AG08396 (cell line): Measurements from ENCODE around the gene TEX264.
"Not testable (repeated sequence)": the region's sequence is repeated elsewhere in the genome, so short reads cannot be mapped to it uniquely, and the experiment has no call there.

Experiments
- DNase-seq: peaks from one replicate; pipeline ENCODE4 v3.0.0; 2012; ENCODE audit warnings: low spot score, mixed read lengths

Gene TEX264

GRCh38 chr3:51670823-51671733, at the start of gene TEX264:
TEX264 (plus strand) TSS chr3:51671252; CDS start chr3:51674305, 3,053 bp downstream.
- peak; percentile 99 for DNase-seq

GRCh38 chr3:51622413-51622812, 48.6 kb upstream of the TEX264 start:
- DNase-seq, result peak; percentile 25

GRCh38 chr3:51622868-51623267, 48.2 kb upstream of the TEX264 start:
- DNase-seq, result no peak

- DNase-seq, result no peak
Observed at GRCh38 chr3:51630513-51630912, 40.5 kb upstream of the TEX264 start.

- no peak for DNase-seq
Observed at GRCh38 chr3:51637144-51637940, 33.7 kb upstream of the TEX264 start.

GRCh38 chr3:51637941-51638471, 33.0 kb upstream of the TEX264 start:
- peak; percentile 70 for DNase-seq

DNA sequence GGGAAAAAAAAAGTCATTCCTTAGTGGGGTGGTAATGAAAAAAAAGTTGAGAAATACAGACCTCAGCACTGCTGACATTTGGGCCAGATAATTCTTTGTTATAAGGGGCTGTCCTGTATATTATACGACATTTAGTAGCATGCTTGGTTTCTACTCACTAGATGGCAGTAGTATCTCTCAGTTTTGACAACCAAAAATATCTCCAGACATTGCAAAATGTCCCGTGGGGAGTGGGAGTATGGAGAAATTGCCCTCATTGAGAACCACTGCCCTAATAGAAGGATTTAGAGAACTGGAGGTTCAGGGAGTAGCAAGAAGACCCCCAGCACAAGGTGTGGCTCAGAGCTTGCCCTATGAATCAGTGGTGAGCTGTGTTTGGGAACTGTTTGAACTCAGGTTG, 28.6 kb upstream of the TEX264 start:
- DNase-seq, result no peak

GRCh38 chr3:51646091-51646490, 25.0 kb upstream of the TEX264 start:
- DNase-seq, result no peak

DNA sequence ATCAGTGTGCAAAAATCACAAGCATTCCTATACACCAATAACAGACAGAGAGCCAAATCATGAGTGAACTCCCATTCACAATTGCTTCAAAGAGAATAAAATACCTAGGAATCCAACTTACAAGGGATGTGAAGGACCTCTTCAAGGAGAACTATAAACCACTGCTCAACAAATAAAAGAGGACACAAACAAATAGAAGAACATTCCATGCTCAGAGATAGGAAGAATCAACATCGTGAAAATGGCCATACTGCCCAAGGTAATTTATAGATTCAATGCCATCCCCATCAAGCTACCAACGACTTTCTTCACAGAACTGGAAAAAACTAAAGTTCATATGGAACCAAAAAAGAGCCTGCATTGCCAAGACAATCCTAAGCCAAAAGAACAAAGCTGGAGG, 18.9 kb upstream of the TEX264 start:
- not testable (repeated sequence) for DNase-seq

DNA sequence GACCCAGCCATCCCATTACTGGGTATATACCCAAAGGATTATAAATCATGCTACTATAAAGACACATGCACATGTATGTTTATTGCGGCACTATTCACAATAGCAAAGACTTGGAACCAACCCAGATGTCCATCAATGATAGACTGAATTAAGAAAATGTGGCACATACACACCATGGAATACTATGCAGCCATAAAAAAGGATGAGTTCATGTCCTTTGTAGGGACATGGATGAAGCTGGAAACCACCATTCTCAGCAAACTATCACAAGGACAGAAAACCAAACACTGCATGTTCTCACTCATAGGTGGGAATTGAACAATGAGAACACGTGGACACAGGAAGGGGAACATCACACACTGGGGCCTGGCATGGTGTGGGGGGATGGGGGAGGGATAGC, 17.6 kb upstream of the TEX264 start:
- not testable (repeated sequence) for DNase-seq

- DNase-seq, result no peak
Observed at GRCh38 chr3:51657234-51657633, 13.8 kb upstream of the TEX264 start.

DNA sequence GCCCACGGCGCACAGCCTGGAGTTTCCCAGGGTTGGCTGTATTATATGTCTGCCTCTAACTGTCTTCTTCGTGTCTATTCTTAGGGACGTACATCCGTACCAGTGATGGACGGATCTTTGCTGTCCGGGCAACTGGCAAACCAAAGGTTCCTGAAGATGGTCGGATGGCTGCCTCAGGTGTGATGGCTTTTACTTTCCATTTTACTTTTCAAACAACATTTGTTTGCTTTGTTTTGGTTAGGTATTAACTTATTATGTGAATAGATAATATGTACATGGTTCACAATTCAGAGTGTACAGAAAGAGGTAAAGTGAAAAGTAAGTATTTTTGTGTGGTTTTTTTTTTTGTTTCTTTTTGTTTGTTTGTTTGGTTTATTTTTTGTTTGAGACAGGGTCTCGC, 11.1 kb upstream of the TEX264 start:
- no peak for DNase-seq

DNA sequence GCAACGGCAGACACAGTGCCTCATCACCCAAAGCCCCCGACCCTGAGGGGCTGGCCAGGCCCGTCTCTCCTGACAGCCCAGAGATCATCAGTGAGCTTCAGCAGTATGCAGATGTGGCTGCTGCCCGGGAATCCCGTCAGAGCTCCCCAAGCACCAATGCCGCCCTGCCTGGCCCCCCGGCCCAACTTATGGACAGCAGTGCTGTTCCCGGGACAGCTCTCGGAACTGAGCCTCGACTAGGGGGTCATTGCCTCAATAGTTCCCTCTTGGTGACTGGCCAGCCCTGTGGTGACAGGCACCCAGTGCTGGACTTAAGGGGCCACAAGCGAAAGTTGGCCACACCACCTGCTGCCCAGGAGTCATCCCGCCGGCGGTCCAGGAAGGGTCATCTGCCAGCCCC, 8.6 kb upstream of the TEX264 start:
- DNase-seq, result no peak

GRCh38 chr3:51668756-51669155, 2.3 kb upstream of the TEX264 start:
- peak; percentile 72 for DNase-seq

GRCh38 chr3:51669241-51670052, 1.6 kb upstream of the TEX264 start:
- DNase-seq, result peak; percentile 85

GRCh38 chr3:51670053-51670822, 814 bp upstream of the TEX264 start:
- DNase-seq, result no peak

GRCh38 chr3:51671734-51672475, 853 bp downstream of the TEX264 start:
- peak; percentile 80 for DNase-seq

GRCh38 chr3:51673181-51673801, 2.2 kb downstream of the TEX264 start:
- DNase-seq, result no peak

DNA sequence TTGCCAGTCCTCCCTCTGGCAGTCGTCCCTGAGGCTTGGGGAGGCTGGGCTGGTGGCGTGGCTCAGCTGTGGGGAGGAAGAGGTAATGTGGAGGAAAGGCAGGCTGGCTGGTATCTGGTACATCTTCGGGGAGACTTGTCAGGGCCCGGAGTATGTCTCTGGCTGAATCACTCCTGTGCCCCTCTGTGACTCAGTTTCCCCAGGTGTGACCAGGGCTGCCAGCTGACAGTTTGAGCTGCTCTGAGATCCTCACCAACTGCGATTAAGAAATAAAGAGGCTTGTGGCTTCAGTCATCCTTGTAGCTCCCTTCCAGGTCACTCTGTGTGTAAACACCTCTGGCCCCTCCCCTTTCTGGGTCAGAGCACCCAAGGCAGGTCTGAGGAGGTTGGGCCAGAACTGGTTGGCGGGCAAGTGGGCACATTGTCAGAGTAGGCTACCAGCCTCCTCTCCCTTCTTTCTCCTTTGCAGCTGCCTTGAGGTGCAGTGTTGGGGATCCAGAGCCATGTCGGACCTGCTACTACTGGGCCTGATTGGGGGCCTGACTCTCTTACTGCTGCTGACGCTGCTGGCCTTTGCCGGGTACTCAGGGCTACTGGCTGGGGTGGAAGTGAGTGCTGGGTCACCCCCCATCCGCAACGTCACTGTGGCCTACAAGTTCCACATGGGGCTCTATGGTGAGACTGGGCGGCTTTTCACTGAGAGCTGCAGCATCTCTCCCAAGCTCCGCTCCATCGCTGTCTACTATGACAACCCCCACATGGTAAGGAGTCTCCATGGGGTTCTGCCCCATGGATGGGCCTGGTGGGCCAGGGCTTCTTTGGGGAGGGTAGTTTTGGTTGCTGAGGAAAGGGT, 3.0 kb downstream of the TEX264 start:
- DNase-seq, result no peak
